Activated CD8-positive, alpha-beta memory T cell treated with anti-CD3 and anti-CD28 coated beads, Interleukin-2, amount 10 ng/mL, durations not matched to agents 7 days and 5 days (primary cell): ENCODE results near the gene TRIM8. TPM values are rescaled to one million over a fixed set of nuclear protein-coding genes. Genes with fewer than 3 reads are reported as not detected.
A peak's percentile ranks its signal among the peaks of the same experiment; 100 is the strongest.
"Not testable (repeated sequence)": the region's sequence is repeated elsewhere in the genome, so short reads cannot be mapped to it uniquely, and the experiment has no call there.

Experiments
- ATAC-seq: fragments of 150-1000 bp; cut with Tn5 transposase; one replicate; pipeline ENCODE4 v1.10.0; 2021; ENCODE audit warnings: moderate library complexity
- CTCF ChIA-PET: fragments of 350-600 bp; sonication (Branson Sonifier 250); formaldehyde crosslinking; loops from one replicate; lab custom pipeline; 2021; ENCODE audit warnings: antibody characterized with exemption; lab: Charles Lee
- DNase-seq: peaks from one replicate; pipeline ENCODE4 v3.0.0-alpha.2; 2020
- H3K27ac Mint-ChIP-seq: one replicate; pipeline ENCODE4 v1.8.0; 2021; ENCODE audit warnings: mild to moderate bottlenecking, mixed read lengths
- H3K27me3 Mint-ChIP-seq: one replicate; pipeline ENCODE4 v1.8.0; 2021; ENCODE audit warnings: mixed read lengths
- H3K36me3 Mint-ChIP-seq: one replicate; pipeline ENCODE4 v1.8.0; 2021; ENCODE audit warnings: mild to moderate bottlenecking, mixed read lengths
- H3K4me1 Mint-ChIP-seq: one replicate; pipeline ENCODE4 v1.8.0; 2021; ENCODE audit warnings: mixed read lengths
- H3K4me3 Mint-ChIP-seq: one replicate; pipeline ENCODE4 v1.8.0; 2021; ENCODE audit warnings: mild to moderate bottlenecking, moderate library complexity, mixed read lengths
- H3K9me3 Mint-ChIP-seq: one replicate; pipeline ENCODE4 v1.8.0; 2022; ENCODE audit warnings: low read depth, mixed read lengths
- total RNA-seq, 2 experiments: library from RNA; stranded (reverse); gene quantifications; one replicate each; pipeline ENCODE4 v1.2.3, GENCODE V29; 2021

Gene TRIM8
- total RNA-seq, 2 experiments from 2014 or later: 58.7 to 86.9 TPM

DNA sequence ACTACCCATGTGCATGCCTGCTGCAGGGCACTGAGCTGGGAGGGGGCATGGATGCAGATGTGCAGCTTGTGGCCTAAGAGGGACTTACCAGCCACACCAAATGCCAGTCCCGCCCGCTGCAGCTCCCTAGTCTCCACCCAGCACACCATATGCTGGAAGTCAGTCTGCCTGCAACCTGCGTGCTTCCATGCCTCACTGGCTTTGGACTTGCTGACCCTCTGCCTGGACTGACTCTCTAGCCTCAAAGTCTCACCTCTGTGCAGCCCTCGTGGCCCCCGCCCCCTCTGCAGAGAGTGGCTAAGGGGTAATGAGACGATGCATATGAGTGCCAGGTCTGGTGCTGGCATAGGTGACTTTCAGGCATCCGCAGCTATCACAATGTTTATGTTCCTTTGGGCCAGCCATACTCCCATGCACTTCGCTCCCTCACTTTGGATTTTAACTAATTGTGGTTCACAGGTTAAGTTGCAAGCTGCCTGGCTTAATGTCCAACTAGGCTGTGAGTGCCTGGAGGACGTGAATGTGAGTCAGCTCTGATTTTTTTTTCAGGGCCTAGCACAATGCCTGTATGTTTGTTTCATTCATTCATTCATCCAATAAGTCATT lies 21.7 kb downstream of the TRIM8 start:
- ATAC-seq (no peak), DNase-seq (no peak)
- Mint-ChIP-seq H3K27ac (no peak overlapping the region), H3K4me1 (peaks cover 21% of the 10 kb centered on the region), H3K36me3 (no peaks in the 10 kb centered on the region), H3K27me3 (no peaks in the 10 kb centered on the region), H3K4me3 (no peak overlapping the region), H3K9me3 (no peaks in the 10 kb centered on the region)
- CTCF ChIA-PET: interaction anchor here (1.1 kb wide), 1 partner anchor 47 kb away, joined by 3 read pairs; no protein-coding TSS in a partner anchor

DNA sequence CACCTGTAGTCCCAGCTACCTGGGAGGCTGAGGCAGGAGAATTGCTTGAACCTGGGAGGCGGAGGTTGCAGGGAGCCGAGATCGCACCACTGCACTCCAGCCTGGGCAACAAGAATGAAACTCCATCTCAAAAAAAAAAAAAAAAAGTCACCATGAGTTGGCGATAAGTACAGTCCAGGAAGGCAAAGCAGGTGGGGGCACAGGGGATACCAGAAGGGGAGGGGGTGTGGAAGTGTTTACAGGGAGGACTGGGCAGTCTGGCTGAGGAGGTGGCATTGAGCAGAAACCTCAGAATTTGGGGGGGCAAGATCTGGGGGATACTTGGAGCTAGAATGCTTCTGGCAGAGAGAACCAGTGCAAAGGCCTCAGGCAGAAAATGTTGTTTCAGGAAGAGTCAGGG lies 23.1 kb downstream of the TRIM8 start:
- H3K27me3 Mint-ChIP-seq, H3K27ac Mint-ChIP-seq, ATAC-seq, H3K4me1 Mint-ChIP-seq, H3K4me3 Mint-ChIP-seq, DNase-seq, H3K36me3 Mint-ChIP-seq, H3K9me3 Mint-ChIP-seq: not testable (repeated sequence)
- CTCF ChIA-PET: interaction anchor here (4.4 kb wide), 1 partner anchor 22 kb away, joined by 26 read pairs; the partner anchor contains the start of gene TRIM8

DNA sequence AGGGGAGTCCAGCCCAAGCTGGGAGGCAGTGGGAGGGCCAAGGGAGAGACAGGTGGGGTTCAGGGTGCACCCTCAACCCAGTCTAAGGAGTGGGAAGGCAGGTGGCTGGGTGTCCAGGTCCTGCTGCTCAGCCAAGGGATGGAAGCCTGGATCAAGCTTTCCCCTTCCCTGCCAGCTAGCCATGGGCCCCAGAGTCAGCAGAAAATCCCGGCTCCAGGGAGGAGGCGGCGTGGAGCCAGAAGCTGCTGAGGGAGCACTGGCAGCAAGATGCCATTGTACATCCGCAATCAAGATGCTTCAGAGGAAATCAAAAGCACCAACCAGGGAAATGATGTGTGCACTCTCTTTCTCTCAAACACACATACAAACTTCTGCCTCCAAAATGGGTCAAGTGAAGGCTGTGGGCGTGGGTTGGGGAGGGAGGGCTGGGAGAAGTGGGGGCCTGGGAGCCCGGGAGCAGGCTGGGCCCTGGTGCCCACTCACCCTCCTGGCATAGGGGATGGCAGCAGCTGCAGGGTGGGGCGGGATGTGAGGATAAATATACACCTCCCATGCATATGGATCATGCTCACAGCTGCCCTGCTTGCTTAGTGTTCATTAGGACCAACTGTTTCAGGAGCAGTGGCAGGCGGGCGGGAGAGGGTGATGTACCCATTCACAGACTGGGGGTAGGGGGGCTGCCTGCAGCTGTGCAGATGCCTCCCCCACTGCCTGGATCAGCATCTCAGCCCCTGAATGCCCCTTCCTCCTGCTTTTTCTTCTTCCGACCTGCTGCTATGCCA lies 24.2 kb downstream of the TRIM8 start:
- H3K9me3 Mint-ChIP-seq: no peaks in the 10 kb centered on the region
- ATAC-seq (no peak), DNase-seq (no peak)
- no peak overlapping the region for H3K4me3 Mint-ChIP-seq
- H3K4me1 Mint-ChIP-seq: peaks cover 7% of the 10 kb centered on the region
- no peaks in the 10 kb centered on the region for H3K36me3 Mint-ChIP-seq
- no peak overlapping the region for H3K27ac Mint-ChIP-seq
- H3K27me3 Mint-ChIP-seq: no peaks in the 10 kb centered on the region
- CTCF ChIA-PET: interaction anchor here (1.0 to 4.4 kb wide), 5 partner anchors 11 to 233 kb away, joined by 3 to 26 read pairs (median 3); partner anchors contain the start of genes ARL3, SFXN2 and TRIM8

DNA sequence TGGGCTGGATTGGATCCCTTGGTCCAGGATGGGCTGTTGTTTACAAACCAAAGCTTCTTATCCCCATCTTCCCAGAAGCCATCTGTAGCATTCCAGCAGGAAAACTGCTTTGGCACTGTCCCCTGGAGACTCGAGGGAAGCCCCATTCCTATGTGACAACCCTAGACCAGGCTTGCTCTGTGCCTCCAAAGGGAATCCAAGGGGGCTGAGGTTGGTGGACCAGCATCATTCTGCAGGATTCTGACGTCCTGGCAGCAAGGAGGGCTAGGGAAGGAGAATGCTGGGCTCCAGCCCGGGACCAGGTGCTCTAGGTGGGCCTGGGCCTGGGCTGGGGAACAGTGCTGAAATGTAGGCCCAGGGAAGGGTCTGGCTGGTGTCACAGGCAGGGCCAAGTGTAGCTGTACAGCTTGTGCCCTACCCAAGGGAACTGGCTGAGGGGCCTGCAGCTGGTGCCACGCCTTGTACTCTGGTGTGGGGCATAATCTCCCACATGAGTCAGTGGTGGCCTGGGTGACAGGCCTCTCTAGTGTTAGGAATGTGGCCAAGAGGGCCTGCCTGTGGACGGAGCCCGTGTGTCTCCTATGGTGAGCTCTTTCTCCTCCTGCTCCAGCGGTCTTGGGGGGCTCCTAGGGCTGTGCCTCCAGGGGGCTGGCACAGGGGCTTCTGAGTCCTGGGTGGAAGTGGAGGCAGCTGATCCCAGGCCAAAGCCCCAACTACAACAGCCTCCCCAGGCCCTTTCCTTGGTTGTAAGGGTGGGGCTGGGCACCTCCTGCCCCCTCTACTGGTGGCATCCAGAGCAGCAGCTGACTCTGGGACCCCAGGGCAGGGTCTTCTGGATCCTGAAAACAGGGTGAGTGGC lies 25.2 kb downstream of the TRIM8 start:
- no peak for DNase-seq

DNA sequence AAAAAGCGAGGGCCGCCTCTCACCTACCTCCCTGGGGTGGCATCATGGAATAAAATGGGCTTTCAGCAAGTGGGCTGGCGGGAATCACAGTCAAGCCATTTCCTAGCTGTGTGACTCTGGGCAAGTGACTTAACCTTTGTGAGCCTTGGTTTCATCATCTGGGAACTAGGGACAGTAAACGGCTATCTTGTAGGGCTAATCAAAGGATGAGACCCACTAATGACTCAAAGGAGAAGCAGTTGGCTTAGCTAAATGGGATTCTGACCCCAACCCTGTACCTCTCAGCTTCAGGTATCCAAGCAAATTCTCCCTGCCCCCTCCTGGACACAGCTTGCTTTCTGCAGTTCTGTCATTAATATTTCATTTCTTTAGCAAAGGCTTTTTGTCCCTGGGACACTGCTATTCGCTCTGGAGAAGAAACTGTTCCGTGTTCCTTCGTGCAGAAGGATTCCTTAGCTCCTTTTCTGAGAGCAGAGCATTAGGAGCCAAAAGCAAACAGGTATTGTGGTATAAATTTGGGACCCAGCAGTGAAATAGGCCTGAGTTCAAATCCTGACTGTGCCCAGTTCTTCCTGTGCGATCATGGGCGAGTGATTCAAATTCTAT lies 25.9 kb downstream of the TRIM8 start:
- CTCF ChIA-PET: interaction anchor here (0.7 to 4.4 kb wide), 14 partner anchors 9 to 172 kb away, joined by 3 to 26 read pairs (median 5); partner anchors contain the start of genes ARL3, SFXN2 and TRIM8
- no peak for DNase-seq
- Mint-ChIP-seq H3K4me1 (peaks cover 19% of the 10 kb centered on the region), H3K27me3 (no peaks in the 10 kb centered on the region), H3K9me3 (no peaks in the 10 kb centered on the region), H3K4me3 (no peak overlapping the region), H3K36me3 (no peaks in the 10 kb centered on the region), H3K27ac (no peak overlapping the region)
- ATAC-seq: no peak

More for the DNA sequence above, 25.2 kb downstream of the TRIM8 start:
- H3K4me3 Mint-ChIP-seq: no peak overlapping the region
- H3K36me3 Mint-ChIP-seq: no peaks in the 10 kb centered on the region
- peaks cover 13% of the 10 kb centered on the region for H3K4me1 Mint-ChIP-seq
- ATAC-seq: no peak
- no peaks in the 10 kb centered on the region for H3K9me3 Mint-ChIP-seq
- CTCF ChIA-PET: interaction anchor here (0.7 to 4.4 kb wide), 16 partner anchors 8 to 232 kb away, joined by 3 to 26 read pairs (median 4); partner anchors contain the start of genes ARL3, SFXN2 and TRIM8
- H3K27ac Mint-ChIP-seq: peak overlapping the region; percentile 43
- no peaks in the 10 kb centered on the region for H3K27me3 Mint-ChIP-seq

DNA sequence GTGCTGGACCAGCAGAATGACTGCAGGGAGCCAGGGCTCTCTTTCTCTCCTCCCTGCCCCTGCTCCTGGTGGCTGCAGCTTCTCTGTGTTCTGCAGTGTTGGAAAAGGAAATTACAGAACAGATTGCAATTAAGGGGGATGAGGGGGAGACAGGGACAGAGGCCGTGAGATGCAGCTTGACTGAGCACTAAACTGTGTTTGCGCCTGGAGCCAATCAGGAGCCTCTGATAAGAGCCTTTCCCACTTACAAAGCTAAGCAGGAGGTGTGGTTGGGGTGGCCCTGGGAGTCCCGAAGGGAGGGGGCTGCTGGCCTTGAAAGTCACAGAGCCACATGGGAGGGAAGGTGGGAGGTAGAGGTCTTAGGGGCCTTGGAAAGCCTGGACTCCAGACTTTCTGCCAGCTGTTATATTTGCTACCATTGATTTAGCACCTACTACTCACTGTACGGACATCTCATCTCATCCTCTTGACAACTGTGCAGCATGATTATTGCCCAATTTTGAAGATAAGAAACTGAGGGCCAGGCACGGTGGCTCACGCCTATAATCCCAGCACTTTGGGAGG lies 26.7 kb downstream of the TRIM8 start:
- Mint-ChIP-seq H3K4me3 (no peak overlapping the region), H3K9me3 (no peaks in the 10 kb centered on the region), H3K4me1 (peaks cover 27% of the 10 kb centered on the region), H3K27ac (no peak overlapping the region), H3K27me3 (no peaks in the 10 kb centered on the region), H3K36me3 (no peaks in the 10 kb centered on the region)
- DNase-seq: no peak
- no peak for ATAC-seq
- CTCF ChIA-PET: interaction anchor here (1.9 to 4.4 kb wide), 5 partner anchors 8 to 40 kb away, joined by 6 to 26 read pairs (median 12); partner anchors contain the start of gene TRIM8

DNA sequence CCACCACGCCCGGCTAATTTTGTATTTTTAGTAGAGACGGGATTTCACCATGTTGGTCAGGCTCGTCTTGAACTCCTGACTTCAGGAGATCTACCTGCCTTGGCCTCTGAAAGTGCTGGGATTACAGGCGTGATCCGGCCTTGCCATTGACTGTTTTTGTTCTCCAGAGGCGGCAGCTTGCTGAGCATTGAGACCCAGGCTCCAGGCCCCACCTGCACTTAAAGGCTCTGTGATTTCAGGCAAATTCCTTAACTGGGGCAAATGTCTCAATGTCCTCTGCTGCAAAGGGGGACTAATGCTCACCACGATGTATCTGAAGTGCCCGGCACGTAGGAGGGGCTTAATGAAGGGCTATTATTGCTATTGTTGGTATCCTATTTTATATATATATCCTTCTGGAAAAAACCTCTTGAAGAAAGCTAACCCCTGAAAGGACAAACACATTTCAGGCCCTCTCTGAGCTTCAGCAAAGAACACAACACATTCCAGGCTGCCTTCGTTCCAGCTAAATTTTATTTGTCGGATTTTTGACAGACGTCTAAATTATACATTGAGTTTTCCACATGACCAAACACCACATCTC lies 29.0 kb downstream of the TRIM8 start:
- no peaks in the 10 kb centered on the region for H3K36me3 Mint-ChIP-seq
- peak overlapping the region; percentile 52 for H3K27ac Mint-ChIP-seq
- no peak for DNase-seq
- ATAC-seq: no peak
- peak overlapping the region; percentile 57 for H3K4me3 Mint-ChIP-seq
- H3K4me1 Mint-ChIP-seq: peaks cover 33% of the 10 kb centered on the region
- CTCF ChIA-PET: interaction anchor here (1.0 to 4.8 kb wide), 9 partner anchors 10 to 90 kb away, joined by 3 to 23 read pairs (median 4); partner anchors contain the start of gene TRIM8
- H3K9me3 Mint-ChIP-seq: no peaks in the 10 kb centered on the region
- no peaks in the 10 kb centered on the region for H3K27me3 Mint-ChIP-seq

DNA sequence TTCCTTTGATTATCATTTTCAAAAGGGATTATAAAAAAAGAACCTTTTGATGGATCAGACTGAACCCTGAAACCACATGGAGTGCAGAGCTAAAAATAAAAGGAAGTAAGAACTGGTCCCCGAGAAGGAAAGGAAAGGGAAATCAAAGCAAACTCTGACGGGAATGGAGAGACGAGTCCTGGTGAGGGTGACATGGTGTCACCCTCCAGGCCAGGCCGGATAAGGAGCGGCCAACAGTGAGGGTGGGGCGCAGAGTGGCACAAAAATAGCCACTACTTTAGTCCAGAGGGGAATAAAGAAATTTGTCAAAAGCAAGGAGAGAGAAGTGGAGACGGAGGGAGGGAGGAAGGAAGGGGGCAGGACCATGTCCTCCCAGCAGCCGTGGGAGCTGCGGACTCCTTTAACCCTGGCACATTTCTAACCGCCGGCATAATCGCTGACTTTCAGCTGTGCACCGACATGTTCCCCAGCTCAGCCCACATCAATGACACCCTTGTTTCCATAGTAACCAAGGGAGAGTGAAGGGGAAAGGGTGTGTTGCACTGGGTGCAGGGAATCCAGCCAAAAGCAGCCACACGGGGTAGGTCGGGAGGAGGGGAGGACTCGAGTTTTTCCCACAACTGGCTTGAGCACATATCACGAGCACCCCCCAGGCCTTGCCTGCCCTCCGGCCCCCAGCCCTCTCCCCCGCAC lies 29.7 kb downstream of the TRIM8 start:
- no peaks in the 10 kb centered on the region for H3K27me3 Mint-ChIP-seq
- H3K36me3 Mint-ChIP-seq: no peaks in the 10 kb centered on the region
- no peaks in the 10 kb centered on the region for H3K9me3 Mint-ChIP-seq
- CTCF ChIA-PET: interaction anchor here (1.0 to 4.8 kb wide), 10 partner anchors 11 to 227 kb away, joined by 3 to 23 read pairs (median 4); partner anchors contain the start of gene TRIM8
- peaks cover 34% of the 10 kb centered on the region for H3K4me1 Mint-ChIP-seq
- peak overlapping the region; percentile 52 for H3K27ac Mint-ChIP-seq
- DNase-seq (peak; percentile 83), ATAC-seq (peak; percentile 88)
- peak overlapping the region; percentile 57 for H3K4me3 Mint-ChIP-seq

DNA sequence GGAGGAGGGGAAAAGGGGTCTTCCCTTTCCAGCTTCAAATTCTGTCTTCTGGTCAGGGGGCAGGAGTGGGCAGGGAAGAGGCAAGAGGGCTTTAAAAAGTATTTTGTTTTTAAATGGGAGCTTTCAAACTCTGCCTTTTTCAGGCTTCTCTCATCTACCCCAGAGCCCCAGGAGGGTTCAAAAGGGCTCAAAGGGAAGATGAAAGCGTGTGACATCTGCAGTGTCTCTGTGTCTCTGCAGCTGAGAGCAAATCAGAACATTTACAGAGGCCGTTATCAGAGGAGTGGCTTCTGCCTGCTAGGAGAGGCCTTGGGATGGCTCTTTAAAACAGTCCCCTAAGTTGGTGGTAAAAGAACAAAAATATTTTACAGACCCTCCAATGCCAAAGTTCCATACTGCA lies 30.3 kb downstream of the TRIM8 start:
- H3K4me1 Mint-ChIP-seq: peaks cover 35% of the 10 kb centered on the region
- peak overlapping the region; percentile 29 for H3K27ac Mint-ChIP-seq
- no peaks in the 10 kb centered on the region for H3K9me3 Mint-ChIP-seq
- H3K4me3 Mint-ChIP-seq: peak overlapping the region; percentile 57
- CTCF ChIA-PET: interaction anchor here (0.9 to 4.8 kb wide), 12 partner anchors 12 to 227 kb away, joined by 3 to 23 read pairs (median 4); partner anchors contain the start of genes SUFU and TRIM8
- ATAC-seq (peak; percentile 40), DNase-seq (no peak)
- no peaks in the 10 kb centered on the region for H3K36me3 Mint-ChIP-seq
- no peaks in the 10 kb centered on the region for H3K27me3 Mint-ChIP-seq

DNA sequence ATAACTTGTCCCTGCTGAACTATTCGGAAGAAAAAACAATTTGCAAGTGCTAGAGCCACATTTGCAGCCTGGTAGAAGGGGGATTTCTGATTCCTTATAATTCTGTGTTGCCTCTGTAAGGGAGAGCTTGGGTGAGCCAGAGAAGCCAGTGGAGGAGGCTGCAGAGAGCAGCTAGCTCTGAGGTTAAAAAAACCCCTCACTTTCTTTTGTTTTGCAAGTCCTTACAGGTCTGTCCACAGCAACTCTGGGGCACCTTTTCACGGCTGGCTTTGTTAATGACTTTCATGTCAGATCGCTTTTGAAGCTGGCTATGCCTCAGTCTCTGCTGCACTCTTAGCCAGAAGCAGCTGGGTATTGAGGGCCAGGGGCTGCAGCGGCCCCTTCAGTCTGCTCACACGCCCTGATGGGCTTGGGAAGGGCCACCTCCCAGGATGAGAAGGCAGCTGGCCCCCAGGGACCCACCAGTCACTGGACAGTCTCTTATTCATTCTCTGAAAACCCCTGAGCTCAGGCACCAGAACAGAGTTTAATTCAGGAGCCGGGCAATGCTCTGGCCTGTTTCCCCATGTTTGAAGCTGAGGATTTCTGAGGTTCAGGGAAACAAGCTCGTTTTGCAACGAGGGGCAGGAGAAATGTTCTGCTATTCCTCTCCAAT lies 30.9 kb downstream of the TRIM8 start:
- no peak for DNase-seq
- peaks cover 2% of the 10 kb centered on the region for H3K36me3 Mint-ChIP-seq
- peak overlapping the region; percentile 29 for H3K27ac Mint-ChIP-seq

More for the DNA sequence above, 30.9 kb downstream of the TRIM8 start:
- H3K4me1 Mint-ChIP-seq: peaks cover 35% of the 10 kb centered on the region
- H3K9me3 Mint-ChIP-seq: no peaks in the 10 kb centered on the region
- H3K27me3 Mint-ChIP-seq: no peaks in the 10 kb centered on the region
- H3K4me3 Mint-ChIP-seq: no peak overlapping the region
- no peak for ATAC-seq
- CTCF ChIA-PET: interaction anchor here (0.6 to 4.8 kb wide), 13 partner anchors 12 to 226 kb away, joined by 3 to 23 read pairs (median 5); partner anchors contain the start of genes SUFU and TRIM8
